Measurements from ENCODE around the gene NCR2.

The NCR2 gene

DNA sequence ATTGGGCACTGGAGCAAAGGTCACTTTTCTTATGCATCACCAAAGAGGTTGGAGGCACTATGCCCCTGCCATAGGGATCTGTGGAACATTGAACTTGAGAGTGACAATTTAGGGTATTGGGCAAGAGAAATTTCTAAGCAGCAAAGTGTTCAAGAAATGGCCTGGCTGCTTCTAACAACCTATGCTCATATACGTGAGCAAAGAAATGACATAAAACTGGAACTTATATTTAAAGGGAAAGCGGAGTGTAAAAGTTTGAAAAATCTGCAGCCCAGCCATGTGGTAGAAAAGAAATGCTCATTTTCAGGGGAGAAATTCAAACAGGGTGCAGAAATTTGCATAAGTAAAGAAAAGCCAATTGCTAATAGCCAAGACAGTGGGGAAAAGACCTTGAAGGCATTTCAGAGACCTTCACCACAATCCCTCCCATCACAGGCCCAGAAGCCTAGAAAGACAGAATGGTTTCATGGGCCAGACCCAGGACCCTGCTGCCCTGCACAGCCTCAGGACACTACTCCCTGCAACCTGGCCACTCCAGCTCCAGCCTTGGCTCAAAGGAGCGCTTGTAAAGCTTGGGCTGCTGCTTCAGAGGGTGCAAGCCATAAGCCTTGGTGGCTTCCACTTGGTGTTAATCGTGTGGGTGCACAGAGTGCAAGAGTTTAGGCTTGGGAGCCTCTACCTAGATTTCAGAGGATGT, 24.4 kb downstream of the NCR2 start:
- DNase-seq (ENCODE audit: low spot score), result no peak

DNA sequence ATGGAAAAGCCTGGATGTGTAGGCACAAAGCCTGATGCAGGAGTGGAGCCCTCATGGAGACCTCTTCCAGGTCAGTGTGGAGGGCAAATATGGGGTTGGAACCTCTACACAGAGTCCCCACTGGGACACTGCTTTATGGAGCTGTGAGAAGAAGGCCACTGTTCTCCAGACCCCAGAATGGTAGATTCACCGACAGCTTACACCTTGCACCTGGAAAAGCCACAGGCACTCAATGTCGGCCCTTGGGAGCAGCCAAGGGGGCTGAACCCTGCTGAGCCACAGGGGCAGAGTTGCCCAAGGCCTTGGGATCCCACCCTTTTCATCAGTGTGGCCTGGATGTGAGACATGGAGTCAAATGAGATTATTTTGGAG, 24.9 kb downstream of the NCR2 start:
- DNase-seq (ENCODE audit: low spot score), result no peak

DNA sequence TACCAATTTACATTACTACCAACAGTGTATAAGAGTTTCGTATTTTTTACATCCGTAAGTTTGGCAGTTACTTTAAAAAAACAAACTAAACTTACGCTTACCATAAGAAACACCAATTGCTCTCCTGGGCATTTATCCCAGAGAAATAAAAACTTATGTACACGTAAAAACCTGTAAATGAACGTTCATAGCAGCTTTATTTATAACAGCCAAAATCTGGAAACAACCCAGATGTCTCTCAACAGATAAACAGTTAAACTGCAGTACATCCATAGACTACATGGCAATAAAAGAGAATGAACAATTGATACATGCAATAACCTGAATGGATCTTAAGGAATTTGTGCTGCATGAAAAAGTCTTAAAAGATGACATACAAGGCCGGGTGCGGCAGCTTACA, 30.7 kb downstream of the NCR2 start:
- DNase-seq (ENCODE audit: low spot score), result no peak

DNA sequence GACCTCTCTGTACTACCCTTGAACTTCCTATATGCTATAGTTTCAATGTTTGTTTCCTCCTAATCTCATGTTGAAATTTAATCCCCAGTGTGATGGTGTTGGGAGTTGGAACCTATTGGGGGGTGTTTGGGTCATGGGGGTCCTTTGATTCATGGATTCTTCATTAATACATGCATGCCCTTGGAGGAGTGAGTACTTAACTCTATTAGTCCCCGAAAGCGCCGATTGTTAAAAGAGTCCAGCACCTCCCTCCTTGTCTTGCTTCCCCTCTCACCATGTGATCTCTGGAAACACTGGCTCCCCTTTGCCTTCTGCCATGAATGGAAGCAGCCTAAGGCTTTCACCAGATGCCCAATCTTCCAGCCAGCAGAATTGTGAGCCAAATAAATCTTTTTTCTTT, 31.7 kb downstream of the NCR2 start:
- no peak for DNase-seq (ENCODE audit: low spot score)

DNA sequence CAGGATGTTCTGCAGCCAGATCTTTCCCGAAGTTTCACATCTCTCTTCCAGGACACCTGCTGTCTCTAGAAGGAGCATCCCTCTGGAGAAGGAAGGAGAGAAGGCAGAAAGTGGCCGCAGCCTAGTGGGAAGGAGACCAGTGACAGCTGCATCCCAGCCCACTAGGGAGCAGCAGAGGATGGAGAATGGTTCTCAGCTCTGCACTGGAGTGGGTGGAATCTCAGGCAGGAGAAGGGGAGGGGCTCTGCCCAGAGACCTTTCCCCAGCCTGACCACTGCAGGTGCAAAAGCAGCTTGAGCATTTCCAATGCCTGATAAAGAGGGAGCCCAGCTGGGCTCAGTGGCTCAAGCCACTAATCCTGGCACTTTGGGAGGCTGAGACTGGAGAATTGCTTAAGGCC, 32.3 kb downstream of the NCR2 start:
- DNase-seq (ENCODE audit: low spot score), result peak; percentile 71

DNA sequence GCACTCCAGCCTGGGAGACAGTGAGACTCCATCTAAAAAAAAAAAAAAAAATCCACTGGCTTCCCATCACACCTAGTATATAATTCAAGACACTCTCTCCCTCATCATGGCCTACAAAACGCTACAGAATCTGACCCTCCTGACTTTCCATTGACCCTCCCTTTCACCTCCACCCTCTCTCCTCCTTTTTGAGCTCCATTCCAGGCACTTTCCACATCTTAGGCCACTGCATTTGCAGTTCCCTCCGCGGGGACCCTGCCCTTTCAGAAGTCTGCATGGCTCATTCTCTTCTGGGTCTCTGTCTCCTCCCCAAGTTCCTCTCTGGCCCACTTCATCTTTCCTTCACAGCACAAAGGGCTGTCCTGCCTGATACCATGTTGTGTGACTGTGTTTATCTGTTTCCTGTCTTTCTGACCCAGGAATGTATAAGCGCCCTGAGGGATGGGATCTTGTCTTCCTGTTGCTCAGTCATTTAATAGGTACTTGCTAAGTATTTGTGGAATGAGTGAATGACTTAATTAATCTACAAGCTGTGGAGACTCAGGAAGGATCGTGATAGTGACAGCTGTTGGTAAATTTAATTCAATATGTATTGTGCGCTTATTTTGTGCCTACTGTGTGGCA, 35.2 kb downstream of the NCR2 start:
- DNase-seq (ENCODE audit: low spot score), result no peak

DNA sequence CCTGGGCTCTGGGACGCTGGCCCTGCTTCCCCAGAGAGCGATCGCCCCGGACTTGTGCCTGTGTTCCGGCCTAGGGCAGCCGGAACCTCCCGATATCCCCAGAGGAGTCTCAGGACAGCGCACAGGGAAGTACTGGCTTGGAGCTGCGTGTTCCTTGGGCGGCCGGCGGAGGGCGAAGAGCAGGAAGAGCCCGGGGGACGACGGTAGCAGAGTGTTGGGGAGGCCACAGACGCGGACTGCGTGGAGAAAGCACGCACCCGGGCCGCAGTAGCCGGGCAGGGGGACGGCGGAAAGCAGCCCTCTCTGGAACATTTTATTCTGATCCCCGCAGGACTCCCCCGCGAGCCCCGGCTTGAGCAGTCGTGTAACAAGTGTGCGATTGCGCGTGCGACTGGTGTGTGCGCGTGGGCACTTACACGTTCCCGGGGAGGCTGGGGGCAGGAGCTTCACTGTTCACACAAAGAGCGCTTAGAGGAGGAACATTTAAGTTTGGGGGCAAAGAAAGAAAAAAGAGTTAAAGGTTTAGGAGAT, 36.1 kb downstream of the NCR2 start:
- peak; percentile 59 for DNase-seq (ENCODE audit: low spot score)

DNA sequence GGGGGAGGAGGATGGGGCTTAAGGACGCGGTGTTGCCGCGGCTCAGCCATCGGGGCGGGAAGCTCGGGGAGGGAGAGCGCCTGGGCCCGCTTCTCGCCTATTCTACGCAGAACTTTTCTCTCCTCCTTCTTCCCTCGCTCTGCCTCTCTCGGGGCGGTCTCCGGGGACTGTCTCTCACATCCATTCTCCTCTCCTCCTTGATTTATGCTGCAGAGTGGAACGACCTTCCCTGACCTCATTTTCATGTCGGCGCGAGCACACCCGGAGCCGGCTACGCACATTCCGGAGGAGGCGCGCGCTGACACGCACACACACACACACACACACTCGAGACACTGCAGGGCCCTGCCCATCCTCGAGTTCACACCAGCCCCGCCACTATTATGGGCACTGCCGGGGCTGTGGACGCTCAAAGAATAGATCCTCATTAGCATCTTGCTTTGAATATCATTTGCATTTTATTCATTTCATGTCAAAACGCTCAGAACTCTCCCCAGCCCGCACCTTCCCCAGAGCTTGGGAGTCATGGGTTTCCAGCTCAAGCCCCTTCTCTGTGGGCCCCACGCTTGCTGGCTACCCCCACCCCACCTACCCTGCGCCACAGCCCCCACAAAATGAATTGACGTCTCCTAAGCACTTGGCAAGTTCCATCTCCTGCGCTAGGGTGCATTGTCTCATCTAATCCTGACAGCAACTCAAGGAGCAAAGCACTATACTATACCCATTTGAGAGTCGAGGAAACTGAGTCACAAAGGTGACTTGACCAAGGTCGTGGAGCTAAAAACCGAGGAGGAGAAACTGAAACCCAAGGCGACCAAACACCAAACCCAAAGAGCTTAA, 36.8 kb downstream of the NCR2 start:
- DNase-seq (ENCODE audit: low spot score), result no peak

DNA sequence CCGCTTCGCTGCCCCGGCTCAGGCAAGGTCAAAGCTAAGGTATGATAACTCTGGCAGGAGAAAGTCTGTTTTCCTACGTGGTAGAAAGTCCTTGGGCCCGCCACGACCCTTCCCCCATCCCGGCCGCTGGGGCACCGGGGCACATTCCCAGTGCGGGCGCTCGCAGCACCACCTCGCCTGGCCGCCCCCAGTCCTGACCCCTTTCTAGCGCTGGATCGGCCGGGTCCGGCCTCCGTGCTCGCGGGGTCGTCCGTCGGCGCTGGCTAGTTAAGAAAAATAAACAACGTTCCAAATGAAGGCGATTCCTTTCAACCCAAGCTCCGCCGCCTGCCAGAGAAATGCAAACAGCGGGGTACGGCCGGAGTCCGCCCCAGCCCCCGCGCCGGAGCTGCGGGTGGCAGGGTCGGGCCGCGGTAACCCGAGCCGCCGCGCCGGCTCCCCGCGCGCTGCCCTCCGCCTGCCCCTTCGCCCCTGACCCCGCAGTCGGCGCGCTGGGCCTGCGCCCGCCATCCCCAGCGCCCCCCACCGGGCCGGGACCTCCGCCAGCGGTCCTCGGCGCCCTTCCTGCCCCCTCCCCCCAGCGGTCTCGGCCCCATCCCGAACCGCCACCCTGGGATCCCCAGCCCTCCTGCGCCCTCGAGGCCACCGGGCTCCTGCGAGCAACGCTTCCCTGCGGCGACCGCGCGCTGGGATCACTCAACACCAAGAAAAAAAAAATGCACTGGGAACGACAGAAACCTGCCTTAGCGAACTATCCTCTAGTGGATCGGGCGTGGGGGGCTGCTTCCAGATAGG, 37.6 kb downstream of the NCR2 start:
- no peak for DNase-seq (ENCODE audit: low spot score)

DNA sequence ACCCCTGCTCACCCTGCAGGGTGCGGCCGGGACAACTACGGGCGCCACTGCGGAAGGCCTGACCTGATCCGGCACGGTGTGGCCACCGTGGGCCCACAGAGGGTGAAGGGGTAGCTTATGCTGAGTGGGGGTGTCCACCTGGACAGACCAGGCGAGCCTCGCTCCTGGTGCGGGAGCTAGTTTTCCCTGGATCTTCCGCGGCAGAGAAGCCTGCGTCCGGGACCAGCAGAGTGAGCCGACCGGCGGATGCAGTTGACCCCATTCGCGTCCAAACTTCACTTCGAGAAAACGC, 38.2 kb downstream of the NCR2 start:
- no peak for DNase-seq (ENCODE audit: low spot score)

DNA sequence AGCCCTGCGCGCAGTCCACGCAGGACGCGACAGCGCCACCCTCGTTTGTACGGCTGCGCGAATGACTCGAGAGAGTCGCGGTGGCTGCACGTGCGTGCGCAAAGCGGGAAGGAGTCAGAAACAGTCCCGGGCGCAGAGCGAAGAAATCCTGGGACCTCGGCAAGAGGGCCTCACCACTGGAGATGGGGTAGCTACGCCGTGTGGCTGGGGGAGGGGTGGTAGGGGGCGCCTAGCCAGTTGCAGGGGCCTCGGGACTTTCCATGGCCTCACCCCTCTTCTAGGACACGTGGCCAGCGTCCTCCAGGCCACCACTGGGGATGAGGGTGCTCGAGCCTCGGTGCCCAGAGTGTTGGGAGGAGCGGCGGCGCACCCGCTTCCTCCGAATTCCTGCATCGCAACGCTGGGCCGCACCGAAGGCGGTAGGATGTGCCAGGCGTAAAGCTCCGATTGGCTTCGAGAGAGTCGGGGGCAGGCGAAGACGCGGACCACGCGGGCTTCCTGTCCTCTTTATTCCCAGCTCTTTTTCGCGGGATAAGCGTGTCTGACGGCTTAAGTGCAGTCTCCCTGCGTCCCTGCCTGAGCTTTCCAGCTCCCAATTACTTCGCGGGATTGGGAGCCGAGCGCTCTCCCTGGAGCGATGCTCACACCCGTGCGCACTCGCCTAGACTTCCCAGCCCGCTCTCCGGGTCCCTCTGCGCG, 38.7 kb downstream of the NCR2 start:
- DNase-seq (ENCODE audit: low spot score), result no peak

DNA sequence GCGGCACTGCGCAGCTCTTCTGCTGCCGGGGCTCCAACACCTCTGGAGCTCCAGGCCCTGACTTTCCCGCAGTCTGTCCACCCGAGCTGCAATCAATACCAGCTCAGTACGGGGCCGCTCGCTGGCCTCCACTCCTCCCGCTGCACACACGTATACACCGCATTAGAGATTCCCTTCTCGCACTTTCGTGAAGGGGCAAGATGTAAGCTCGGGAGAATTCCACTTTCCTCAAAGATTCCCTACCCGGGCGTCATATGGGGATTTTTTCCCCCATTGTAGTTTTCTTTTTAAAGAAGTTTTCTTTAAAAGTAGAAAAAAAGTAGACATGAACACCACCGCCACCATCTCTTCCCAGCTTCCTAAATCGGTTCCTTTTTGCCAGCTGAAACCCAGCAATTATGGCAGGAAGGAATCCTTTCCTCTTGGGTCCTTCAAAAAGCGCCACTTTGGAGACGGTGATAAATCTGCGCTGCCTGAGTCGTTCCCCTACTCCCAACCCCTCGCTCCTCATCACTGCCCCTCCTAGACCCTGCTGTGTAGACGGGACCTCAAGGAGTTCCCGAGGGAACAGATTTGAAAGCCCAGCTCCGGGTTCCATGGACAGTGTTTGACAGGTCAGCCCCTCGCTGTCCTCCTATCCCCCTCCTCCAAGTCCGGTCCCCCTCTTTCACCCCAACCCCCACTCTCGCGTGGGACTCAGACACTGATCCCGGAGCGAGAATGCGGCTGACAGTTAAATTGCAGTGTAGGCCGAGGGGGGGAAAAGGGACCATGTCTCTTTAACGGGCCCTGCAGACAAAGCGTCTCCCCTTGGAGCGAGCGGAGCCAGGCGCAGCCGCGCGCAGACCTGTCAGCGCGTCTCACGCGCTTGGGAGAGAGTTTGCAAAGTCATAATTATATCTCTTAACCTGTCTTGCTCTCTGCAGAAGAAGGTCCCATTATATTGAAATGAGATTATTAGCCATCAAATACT, 39.5 kb downstream of the NCR2 start:
- no peak for DNase-seq (ENCODE audit: low spot score)

DNA sequence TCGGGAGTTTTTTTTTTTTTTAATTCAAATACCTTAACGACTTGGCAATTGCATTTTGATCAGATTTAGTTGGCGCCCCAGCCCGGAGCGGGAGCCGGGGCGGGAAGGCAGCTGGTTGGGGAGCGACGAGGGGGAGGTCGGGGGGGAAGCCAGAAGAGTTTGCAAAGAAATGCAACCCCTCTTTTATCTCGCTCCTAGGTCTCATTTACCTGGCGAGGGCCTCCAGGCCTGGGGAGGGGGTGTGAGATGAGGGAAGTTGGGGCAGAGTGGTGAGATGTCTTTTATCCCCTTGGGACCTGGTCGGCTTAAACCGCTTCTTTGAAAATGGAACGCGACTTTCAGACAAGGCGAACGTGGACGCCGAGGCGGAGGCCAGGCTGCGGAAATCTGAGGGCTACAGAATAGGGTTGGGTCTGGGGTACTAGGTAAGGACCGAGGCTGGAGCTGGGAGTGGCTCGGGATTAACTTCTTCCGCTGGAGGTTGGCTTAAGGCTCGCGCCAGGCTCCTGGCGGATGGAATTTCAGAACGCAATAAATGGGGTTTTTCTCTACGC, 40.3 kb downstream of the NCR2 start:
- no peak for DNase-seq (ENCODE audit: low spot score)

DNA sequence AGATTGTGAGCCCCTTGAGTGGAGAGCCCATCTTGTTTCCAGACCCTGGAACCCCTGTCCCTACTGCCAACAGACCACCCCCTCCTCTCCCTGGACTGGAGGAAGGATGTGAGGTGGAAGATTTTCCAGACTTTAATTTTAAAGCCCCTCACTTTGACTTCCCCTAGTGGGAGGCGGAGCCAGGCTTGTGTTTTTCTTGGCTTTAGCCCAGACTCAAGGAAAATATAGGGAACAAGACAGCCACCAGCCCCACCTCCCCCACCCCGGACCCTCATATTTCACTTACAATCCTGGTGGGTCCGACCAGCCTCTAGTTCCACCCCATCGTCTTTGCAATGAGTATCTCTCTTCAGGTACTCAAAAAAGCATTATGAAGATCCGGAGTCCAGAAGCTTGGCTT, 40.8 kb downstream of the NCR2 start:
- no peak for DNase-seq (ENCODE audit: low spot score)

DNA sequence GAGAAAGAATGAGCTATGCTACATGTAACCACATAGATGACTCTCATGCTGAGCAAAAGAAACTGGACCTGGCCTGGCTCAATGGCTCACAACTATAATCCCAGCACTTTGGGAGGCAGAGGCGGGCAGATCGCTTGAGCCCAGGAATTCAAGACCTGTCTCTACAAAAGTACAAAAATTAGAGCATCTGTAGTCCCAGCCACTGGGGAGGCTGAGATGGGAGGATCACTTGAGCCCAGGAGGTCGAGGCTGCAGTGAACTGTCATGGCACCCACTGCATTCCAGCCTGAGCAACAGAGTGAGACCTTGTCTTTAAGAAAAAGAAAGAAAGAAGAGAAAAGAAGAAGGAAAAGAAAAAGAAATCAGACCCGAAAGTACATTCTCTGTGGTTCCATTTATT, 41.7 kb downstream of the NCR2 start:
- DNase-seq (ENCODE audit: low spot score), result no peak

DNA sequence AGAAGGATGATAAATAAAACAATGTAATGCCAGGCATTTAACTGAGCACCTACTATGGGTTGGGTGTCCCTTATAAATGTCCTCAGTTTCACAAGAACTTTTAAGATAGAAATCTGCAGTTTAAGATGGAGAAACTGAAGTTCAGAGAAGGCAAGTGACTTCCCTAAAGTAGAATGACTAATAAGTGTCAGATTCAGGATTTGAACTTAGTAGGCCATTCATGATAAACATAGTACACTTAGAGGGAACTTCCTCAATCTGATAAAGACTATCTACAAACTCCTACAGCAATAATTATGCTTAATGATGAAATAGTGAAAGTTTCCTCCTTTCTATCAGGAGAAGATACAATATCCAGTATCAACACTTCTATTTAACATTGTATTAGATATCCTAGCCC, 43.9 kb downstream of the NCR2 start:
- no peak for DNase-seq (ENCODE audit: low spot score)

DNA sequence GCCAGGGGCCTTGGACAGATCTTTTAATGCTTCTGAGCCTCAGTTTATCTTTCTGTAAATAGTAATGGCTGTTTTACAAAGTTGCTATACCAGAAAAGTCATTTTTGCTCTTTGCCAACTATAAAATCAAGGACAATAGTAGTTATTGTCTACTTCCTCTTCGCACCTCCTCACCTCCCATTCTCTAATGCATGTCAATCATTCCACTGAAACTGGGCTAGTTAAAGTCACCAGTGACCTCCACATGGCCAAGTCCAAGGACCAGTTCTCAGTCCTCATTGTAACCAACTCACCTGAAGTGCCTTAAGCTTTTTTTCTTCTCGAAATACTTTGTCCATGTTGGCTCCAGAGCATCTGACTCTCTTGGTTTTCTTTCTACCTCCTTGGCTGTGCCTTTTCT, 51.2 kb downstream of the NCR2 start:
- no peak for DNase-seq (ENCODE audit: low spot score)

DNA sequence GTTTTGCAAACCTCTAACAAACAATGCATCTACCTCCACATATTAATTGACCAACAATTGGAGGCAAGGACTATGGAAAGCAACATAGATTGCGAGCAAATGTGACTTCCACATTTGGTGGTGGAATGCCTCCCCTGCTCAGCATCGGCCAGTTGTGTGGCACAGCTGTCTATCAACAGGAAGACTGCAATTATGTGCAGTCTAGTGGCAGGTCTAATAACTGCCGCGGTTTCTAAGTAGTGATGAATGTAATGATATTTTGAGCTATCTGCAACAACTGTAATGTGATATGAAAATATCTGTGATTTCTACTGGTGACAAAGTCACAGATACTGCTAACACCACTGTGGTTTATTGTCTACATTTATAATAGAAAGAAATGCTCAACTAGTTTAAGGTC, 56.8 kb downstream of the NCR2 start:
- no peak for DNase-seq (ENCODE audit: low spot score)

DNA sequence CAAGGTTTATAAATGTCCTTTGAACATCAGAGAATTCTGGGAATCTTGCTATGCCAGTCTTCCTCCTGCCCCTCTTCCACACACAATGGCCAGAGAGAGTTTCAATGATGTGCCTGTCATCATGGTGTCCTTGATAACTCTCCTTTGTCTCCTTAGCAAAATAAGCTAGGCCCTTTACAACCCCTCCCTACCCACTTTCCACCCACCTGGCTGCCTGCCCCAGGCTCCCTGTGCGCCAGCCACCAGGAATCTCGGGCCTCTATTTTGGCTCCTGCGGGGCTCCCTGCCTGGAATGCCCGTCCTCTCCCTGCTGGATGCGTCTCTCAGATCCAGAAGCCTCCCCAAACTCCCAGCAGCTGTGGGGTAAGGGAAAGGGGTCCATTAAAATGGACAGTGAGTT, 60.9 kb downstream of the NCR2 start:
- no peak for DNase-seq (ENCODE audit: low spot score)

DNA sequence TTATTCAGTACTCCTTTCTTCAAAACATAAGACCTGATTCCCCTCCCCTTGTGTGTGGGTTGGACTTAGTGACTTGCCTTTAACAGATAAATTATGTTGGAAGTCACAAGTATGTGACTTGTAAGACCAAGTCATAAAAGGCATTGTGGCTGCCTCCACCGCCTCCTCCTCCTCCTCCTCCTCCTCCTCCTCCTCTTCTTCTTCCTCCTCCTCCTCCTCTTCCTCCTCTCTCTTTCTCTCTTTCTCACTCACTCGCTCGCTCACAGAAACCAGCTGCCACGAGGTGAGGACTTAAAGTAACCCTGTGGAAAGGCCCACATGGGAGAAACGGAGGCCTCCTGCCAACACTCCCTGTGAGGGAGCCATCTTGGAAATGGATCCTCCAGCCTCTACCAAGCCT, 64.0 kb downstream of the NCR2 start:
- no peak for DNase-seq (ENCODE audit: low spot score)

Data from AG08395 (cell line).